ENCODE results near the gene RNF187. TPM values are rescaled to one million over a fixed set of nuclear protein-coding genes. Genes with fewer than 3 reads are reported as not detected.

The RNF187 gene
- total RNA-seq, result 100 to 1,000 TPM in 1 of 2 donors, 10 to 100 TPM in 1; 39.5 to 155 TPM

DNA sequence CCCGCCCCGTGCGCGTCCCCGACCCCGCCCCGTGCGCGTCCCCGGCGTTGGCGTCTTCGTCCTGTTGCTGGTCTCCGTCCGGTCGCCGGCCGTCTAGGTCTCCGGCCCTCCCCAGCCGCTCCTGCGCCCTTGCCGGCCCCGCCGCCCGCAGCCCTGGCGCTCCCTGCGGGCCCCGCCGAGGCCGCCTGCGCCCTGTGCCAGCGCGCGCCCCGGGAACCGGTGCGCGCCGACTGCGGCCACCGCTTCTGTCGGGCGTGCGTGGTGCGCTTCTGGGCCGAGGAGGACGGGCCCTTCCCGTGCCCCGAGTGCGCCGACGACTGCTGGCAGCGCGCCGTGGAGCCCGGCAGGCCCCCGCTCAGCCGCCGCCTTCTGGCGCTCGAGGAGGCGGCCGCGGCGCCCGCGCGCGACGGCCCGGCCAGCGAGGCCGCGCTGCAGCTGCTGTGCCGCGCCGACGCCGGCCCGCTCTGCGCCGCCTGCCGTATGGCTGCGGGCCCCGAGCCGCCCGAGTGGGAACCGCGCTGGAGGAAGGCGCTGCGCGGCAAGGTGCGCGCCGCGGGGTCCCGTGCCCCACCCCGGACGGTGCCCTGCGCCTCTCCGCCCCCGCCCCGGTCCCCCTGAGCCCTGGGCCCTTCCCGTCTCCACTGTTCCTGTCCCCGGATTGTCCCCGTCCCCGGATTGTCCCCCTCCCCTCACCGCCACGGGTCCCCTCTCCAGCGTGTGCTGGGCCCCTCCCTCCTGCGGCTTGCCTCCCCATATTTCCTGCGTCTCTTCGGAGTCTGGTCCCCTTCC lies at the start of gene RNF187:
TSS of gene RNF187 (plus strand) at position 47 of the 789 bp plus-strand sequence.
- Mint-ChIP-seq H3K27ac (peak within 1 kb of the TSS; percentile 99 to 100), H3K36me3 (peaks cover 7 to 19% of the 10 kb centered on the region in 2 donors), H3K9me3 (no peaks in the 10 kb centered on the region)
- DNase-seq (ENCODE audit: low spot score in 2 of 2), result peak in 1 of 2 donors; percentile 39
- peak; percentile 46 to 75 for ATAC-seq

- Mint-ChIP-seq H3K27ac (no peak overlapping the region), H3K9me3 (no peaks in the 10 kb centered on the region), H3K36me3 (no peaks in the 10 kb centered on the region)
- DNase-seq (ENCODE audit: low spot score in 2 of 2) (no peak), ATAC-seq (no peak)
These were observed 49.7 kb upstream of the RNF187 start for GRCh38 chr1:228437424-228437962.

DNA sequence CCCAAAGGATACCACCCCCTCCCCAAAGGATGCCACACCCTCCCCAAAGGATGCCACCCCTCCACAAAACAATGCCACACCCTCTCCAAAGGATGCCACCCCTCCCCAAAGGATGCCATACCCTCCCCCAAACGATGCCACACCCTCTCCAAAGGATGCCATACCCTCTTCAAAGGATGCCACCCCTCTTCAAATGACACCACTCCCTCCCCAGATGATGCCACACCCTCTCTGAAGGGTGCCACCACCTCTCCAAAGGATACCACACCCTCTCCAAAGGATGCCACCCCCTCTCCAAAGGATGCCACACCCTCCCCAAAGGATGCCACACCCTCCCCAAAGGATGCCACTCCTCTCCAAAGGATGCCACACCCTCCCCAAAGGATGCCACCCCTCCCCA lies 48.9 kb upstream of the RNF187 start:
- H3K9me3 Mint-ChIP-seq, result no peaks in the 10 kb centered on the region
- no peaks in the 10 kb centered on the region for H3K36me3 Mint-ChIP-seq
- no peak for DNase-seq (ENCODE audit: low spot score in 2 of 2)
- ATAC-seq, result no peak
- H3K27ac Mint-ChIP-seq, result no peak overlapping the region

- no peaks in the 10 kb centered on the region for H3K36me3 Mint-ChIP-seq
- DNase-seq (ENCODE audit: low spot score in 2 of 2), result no peak
- no peaks in the 10 kb centered on the region for H3K9me3 Mint-ChIP-seq
- no peak for ATAC-seq
- no peak overlapping the region for H3K27ac Mint-ChIP-seq
These were observed 46.3 kb upstream of the RNF187 start for GRCh38 chr1:228440761-228441500.

GRCh38 chr1:228443395-228443794 lies 43.8 kb upstream of the RNF187 start:
- H3K27ac Mint-ChIP-seq, result no peak overlapping the region
- no peak for DNase-seq (ENCODE audit: low spot score in 2 of 2)
- H3K9me3 Mint-ChIP-seq, result no peaks in the 10 kb centered on the region
- no peak for ATAC-seq
- H3K36me3 Mint-ChIP-seq, result no peaks in the 10 kb centered on the region

- ATAC-seq (no peak), DNase-seq (ENCODE audit: low spot score in 2 of 2) (no peak)
- Mint-ChIP-seq H3K27ac (no peak overlapping the region), H3K36me3 (no peaks in the 10 kb centered on the region), H3K9me3 (no peaks in the 10 kb centered on the region)
These were observed 41.7 kb upstream of the RNF187 start for GRCh38 chr1:228445490-228445842.

DNA sequence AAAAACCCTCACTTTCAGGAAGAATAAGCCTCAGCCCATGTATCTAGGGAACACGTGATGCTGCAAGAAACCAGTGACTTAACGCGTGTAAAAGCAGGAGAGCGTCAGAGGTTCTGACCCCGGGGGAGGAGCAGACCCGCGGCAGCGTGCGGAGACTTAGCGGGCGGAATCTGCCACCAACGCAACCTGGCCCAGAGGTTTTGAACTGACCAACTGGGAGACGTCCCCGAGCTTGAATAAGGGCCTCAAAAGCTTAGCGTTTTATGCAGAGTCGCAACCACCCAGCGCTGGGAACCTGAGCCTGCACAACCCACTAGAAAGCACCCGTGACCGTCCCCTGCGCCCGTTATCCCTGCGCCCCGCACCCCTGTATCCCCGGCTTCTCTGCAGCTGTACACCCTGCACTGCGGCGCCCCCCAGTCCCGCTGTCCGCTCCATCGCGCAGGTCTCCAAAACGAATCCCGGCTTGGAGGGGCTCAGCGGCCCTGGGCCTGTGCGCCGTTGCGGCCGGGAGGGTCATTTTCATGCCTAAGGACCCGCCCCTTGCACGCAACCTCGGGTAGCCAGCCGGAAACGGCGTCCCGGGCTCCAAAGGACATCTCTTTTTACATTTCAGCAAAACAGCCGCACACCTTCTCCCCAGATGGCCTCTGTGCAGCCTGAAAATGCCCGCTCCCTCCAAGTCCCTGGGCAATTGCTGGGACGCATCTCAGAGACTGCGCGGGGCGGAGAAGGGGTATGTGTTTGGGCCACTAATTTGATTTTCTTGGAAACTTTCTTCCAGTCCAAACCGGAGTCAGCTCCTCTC lies 41.1 kb upstream of the RNF187 start:
- no peaks in the 10 kb centered on the region for H3K9me3 Mint-ChIP-seq
- ATAC-seq (peak; percentile 79 to 94), DNase-seq (ENCODE audit: low spot score in 2 of 2) (peak in 1 of 2 donors; percentile 45)
- H3K27ac Mint-ChIP-seq, result no peak overlapping the region
- H3K36me3 Mint-ChIP-seq, result no peaks in the 10 kb centered on the region

DNA sequence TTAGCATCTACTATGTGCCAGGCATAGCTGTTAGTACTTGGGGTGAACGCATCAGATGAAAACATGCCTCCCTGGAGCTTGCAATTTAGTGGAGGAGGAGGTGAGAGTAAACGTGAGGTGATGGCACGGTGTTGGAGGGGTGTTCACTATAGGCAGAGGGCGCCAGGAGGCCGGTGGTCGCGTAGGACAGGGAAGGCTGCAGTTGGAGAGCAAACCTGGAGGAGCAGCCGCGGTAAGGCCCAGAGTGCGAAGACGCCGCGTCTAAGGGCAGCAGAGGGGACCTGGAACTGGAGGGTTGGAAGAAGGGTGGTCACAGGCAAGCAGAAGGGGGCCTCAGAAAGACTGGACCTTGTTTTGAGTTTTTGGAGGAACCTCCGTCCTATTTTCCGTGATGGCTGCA lies 40.3 kb upstream of the RNF187 start:
- DNase-seq (ENCODE audit: low spot score in 2 of 2) (no peak), ATAC-seq (no peak)
- Mint-ChIP-seq H3K27ac (no peak overlapping the region), H3K36me3 (no peaks in the 10 kb centered on the region), H3K9me3 (no peaks in the 10 kb centered on the region)

GRCh38 chr1:228448372-228448771 lies 38.8 kb upstream of the RNF187 start:
- H3K27ac Mint-ChIP-seq, result no peak overlapping the region
- H3K9me3 Mint-ChIP-seq, result no peaks in the 10 kb centered on the region
- DNase-seq (ENCODE audit: low spot score in 2 of 2), result no peak
- ATAC-seq, result no peak
- no peaks in the 10 kb centered on the region for H3K36me3 Mint-ChIP-seq

DNA sequence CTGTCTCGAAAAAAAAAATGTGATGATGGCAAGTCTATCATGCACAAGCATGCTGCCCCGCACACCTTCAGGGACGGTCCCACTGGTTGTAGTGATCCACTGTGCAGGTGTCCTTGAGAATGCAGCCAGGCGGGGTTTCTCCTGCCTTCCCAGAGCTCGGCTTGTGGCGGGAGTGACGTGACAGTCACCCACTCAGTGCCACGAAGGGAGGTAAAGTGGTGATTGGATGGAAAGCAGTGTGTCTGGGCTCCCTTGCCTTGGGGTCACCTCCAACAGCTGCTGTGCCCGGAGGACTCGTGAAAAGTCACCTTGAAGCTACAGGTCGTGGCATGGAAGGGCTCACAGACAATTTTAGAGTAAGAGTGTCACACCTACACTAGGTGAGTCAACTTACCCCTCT lies 37.0 kb upstream of the RNF187 start:
- H3K9me3 Mint-ChIP-seq, result no peaks in the 10 kb centered on the region
- H3K27ac Mint-ChIP-seq, result no peak overlapping the region
- H3K36me3 Mint-ChIP-seq, result peaks cover 0 to 6% of the 10 kb centered on the region in 2 donors
- DNase-seq (ENCODE audit: low spot score in 2 of 2) (no peak), ATAC-seq (no peak)

DNA sequence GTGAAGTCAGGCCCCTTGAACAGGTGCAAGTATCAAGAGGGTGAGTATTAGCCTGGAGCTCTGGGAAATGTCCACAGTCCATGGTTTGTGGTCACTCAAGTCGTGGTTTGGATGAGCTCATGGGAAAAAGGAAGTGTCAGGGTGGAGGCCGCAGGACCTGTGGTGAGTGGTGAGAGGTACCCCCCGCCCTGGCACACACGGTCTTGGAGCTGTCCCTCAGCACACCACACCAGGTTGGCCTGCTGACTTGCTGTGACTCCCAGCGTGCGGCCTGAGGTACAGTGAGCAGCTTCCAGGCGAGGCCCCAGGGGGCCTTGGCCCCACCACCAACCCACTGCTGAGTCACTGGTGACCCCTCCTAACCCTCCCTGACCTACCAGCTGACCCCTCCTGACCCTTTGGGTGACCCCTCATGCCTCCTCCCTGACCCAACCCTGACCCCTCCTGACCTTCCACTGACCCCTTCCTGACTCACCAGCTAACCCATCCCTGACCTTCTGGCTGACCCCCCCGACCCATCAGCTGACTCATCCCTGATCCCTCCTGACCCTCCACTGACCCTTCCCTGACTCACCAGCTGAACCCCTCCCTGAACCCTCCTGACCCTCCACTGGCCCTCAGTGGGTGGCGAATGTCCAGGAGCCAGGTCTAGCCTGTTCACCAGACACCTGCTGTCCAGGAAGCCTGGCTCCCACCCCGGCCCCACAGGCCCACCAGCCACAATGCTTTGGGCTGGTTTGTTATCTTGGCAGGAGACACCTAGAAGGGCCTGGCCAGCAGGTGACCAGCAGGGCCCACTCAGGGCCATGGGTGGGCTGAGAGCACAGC lies 34.8 kb upstream of the RNF187 start:
- peaks cover 4 to 9% of the 10 kb centered on the region in 2 donors for H3K36me3 Mint-ChIP-seq
- H3K27ac Mint-ChIP-seq, result peak overlapping the region in 1 of 2 donors; percentile 47
- DNase-seq (ENCODE audit: low spot score in 2 of 2) (no peak), ATAC-seq (peak; percentile 11 to 14)
- no peaks in the 10 kb centered on the region for H3K9me3 Mint-ChIP-seq

DNA sequence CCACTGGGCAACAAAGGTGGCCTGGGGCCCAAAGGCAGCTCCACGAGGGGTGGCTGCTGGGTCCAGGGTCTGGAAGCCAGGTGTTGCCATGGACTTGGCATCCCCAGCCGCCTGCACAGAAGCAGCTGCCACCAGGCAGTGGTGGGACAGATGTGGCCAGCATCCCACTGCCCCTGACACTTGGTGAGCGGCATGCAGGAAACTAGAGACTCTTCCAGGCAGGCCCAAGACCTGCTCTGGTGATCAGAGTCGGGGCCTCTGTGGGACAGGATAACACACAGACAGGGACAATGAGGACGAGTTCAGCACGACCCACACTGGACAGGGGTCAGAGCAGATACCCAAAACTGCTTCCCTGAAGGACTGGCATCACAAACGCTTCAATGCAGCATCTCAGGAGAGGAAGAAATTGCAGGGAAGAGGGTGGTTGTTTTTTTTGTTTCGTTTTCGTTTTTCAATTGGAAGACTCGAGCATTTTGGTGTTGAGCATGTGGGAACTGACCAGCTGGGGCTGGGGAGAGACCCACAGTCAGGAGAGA lies 34.1 kb upstream of the RNF187 start:
- no peaks in the 10 kb centered on the region for H3K9me3 Mint-ChIP-seq
- peaks cover 8 to 13% of the 10 kb centered on the region in 2 donors for H3K36me3 Mint-ChIP-seq
- H3K27ac Mint-ChIP-seq, result no peak overlapping the region
- no peak for DNase-seq (ENCODE audit: low spot score in 2 of 2)
- no peak for ATAC-seq

DNA sequence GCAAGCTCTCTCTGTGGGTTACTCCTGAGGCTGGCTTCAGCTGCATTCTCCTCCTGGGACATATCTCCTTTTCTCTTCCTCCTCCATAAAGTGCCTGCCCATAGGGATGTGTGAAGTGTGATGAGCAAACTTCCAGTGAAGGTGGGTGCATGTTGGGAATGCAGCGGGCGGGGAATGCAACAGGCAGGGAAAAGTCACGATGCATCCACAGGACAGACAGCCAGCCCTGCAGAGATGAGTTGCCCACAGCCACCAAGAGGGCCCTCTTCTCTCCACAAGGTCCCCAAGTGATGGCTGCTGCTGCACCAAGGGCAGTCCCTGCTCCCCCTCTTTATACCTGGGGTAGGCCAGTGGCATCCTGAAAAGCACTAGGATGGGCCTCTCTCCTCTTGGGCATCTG lies 33.6 kb upstream of the RNF187 start:
- DNase-seq (ENCODE audit: low spot score in 2 of 2) (no peak), ATAC-seq (no peak)
- H3K36me3 Mint-ChIP-seq, result peaks cover 12 to 17% of the 10 kb centered on the region in 2 donors
- H3K9me3 Mint-ChIP-seq, result no peaks in the 10 kb centered on the region
- peak overlapping the region in 1 of 2 donors; percentile 48 for H3K27ac Mint-ChIP-seq

DNA sequence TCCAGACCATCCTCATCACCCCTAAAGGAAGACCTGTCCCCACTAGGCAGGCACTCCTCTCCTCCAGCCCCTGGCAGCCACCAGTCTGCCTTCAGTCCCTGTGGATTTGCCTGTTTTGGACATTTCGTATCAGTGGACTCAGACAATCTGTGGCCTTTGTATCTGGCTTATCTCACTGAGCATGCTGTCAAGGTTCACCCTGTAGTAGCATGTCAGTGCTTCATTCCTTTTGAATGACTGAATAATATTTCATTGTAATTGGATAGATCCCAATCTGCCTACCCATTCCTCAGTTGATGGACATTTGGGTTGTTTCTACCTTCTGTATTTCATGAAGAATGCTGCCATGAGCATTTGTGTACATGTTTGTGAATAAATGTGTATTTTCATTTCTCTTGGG lies 32.9 kb upstream of the RNF187 start:
- DNase-seq (ENCODE audit: low spot score in 2 of 2) (no peak), ATAC-seq (no peak)
- H3K9me3 Mint-ChIP-seq, result no peaks in the 10 kb centered on the region
- H3K36me3 Mint-ChIP-seq, result peaks cover 12 to 17% of the 10 kb centered on the region in 2 donors
- peak overlapping the region in 1 of 2 donors; percentile 48 for H3K27ac Mint-ChIP-seq

DNA sequence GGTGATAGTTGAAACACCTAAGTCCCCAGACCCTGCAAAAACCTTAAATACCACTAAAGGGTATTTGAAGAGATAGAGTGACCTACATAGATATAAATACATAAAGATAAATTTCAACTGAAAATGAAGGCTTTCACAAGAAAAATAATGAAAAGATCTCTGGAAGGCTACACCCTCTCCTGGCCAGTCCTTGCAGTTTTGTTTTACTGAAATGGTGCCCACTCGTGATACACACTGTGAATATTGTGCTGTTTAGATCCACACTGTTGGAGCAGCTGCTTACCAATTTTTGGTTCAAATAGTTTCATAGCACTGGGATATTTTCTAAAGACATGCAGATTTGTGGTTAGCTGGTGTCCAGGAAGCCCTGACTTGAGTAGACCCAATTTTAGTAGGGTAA lies 31.5 kb upstream of the RNF187 start:
- Mint-ChIP-seq H3K36me3 (peaks cover 12 to 21% of the 10 kb centered on the region in 2 donors), H3K27ac (peak overlapping the region in 1 of 2 donors; percentile 45), H3K9me3 (no peaks in the 10 kb centered on the region)
- ATAC-seq (no peak), DNase-seq (ENCODE audit: low spot score in 2 of 2) (no peak)
